Ovary (tissue), 9 donors: Measurements from ENCODE around the gene TSPAN3. TPM values are rescaled to one million over a fixed set of nuclear protein-coding genes. Genes with fewer than 3 reads are reported as not detected.

Source experiments
- DNase-seq, 5 donors: peaks; one replicate each; pipeline ENCODE4 v3.0.0-alpha.2; 2019 to 2020
- H3K27ac ChIP-seq, 2 donors: fragments of 200-600 bp; one replicate each; pipeline versions ENCODE4 v1.5.1 to v1.8.0; 2019 to 2022
- H3K27me3 ChIP-seq: fragments of 200-600 bp; one replicate; pipeline ENCODE4 v1.8.0; 2022
- H3K36me3 ChIP-seq: fragments of 200-600 bp; sonication (generic); one replicate; pipeline ENCODE4 v1.5.1; 2019
- H3K4me1 ChIP-seq: one replicate; pipeline ENCODE4 v1.8.1; 2013; ENCODE audit warnings: mild to moderate bottlenecking, moderate library complexity; ENCODE audit not compliant: insufficient read depth
- H3K4me3 ChIP-seq: fragments of 200-600 bp; sonication (generic); one replicate; pipeline ENCODE4 v1.5.1; 2017
- H3K9me3 ChIP-seq, 2 donors: fragments of 200-600 bp in 1 of 2; sonication (generic) in 1 of 2; one replicate each; pipeline versions ENCODE4 v1.5.1 to v1.8.1; 2013 to 2019; ENCODE audit warnings: mild to moderate bottlenecking in 1 of 2, moderate library complexity in 1 of 2
- EP300 ChIP-seq: sonication (generic); formaldehyde crosslinking; IDR thresholded peaks from one replicate; pipeline ENCODE4 v1.6.1; 2017; ENCODE audit warnings: antibody characterized with exemption
- POLR2A ChIP-seq: fragments of 450-650 bp; IDR thresholded peaks from one replicate; pipeline ENCODE4 v1.6.1; 2017; ENCODE audit warnings: antibody characterized with exemption, mild to moderate bottlenecking, moderate library complexity
- WGBS, 3 donors: extraction: QIAGEN DNeasy Blood & Tissue Kit in 1 of 3; methylation state at CpG; one replicate each; pipeline versions ENCODE4 v1.1.5 to v1.1.7; 2013 to 2017; 5-methylcytosine and 5-hydroxymethylcytosine counted together
- intact Hi-C, 4 donors: fragments of 100-400 bp; cut with DNase I; formaldehyde crosslinking; loops; one replicate each; pipeline versions ENCODE4 v1.11.0 to v1.15.1; 2022 to 2023
- polyA plus RNA-seq, 2 donors: library from polyadenylated mRNA; stranded (reverse); fragments of 200-250 nt in 1 of 2; fragments of 350-450 nt in 1 of 2; fragmentation: Illumina TruSeq in 1 of 2; extraction: RNeasy Lipid Tissue Mini Kit (QIAGEN cat#74804) in 1 of 2; gene quantifications; one replicate each; pipeline ENCODE4 v1.2.3, GENCODE V29; 2013 to 2014
- total RNA-seq, 7 donors: library from RNA; depleted of rRNA in 2 of 7; stranded (reverse); fragments of >200 nt in 2 of 7; fragmentation: NEBNext Ultra II Directional in 3 of 7; extraction: Animal tissue kit (Norgen Biotek cat#: 25700) in 3 of 7; gene quantifications; one replicate each; pipeline versions ENCODE4 v1.1.0 to v1.2.4, GENCODE V29; 2016 to 2023
- TF ChIP-seq, protein P1 (sequence below), 3 donors: fragments of 450-650 bp in 2 of 3; fragments of 200-600 bp in 1 of 3; IDR thresholded peaks; one replicate each; pipeline versions ENCODE4 v1.5.1 to v1.8.0; 2016 to 2022; ENCODE audit warnings: antibody characterized with exemption in 3 of 3, mild to moderate bottlenecking in 1 of 3
- donor health status: DM: no; HTN: no; CAD: no; lungs with moderate emphysema.
- donor health status: DM: no; HTN: no; CAD: no.
- donor health status: Bipolar disorder and iron deficiency.
- donor health status: DM: yes; HTN: yes; CAD: no.
- donor health status: DM: no; HTN: no; CAD: no.
- donor health status: DM: yes; HTN: yes; CAD: no.

The TSPAN3 gene
- total and polyA plus RNA-seq, 9 donors: 140 to 266 (median 196) TPM

DNA sequence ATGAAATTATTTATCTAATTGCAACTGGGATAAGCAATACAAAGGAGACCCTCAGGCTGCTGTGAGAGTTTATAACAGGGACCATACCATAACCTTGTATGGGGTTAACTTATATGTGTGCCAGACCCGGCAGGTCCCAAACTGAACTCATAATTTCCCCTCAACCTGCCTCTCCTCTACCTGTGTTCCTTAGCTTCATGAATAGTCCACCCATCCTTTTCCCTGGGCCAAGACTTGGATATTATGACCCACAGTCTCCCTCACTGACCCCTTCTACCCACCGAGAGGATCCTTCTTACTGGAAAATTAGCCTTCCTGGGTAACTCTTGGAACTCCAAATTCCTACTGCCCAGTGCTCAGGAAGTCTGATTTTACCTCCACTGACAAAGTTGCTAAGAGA lies 3.4 kb upstream of the TSPAN3 start:
- intact Hi-C loops: no loop called here
- Histone ChIP-seq H3K27ac (no peak overlapping the region), H3K27me3 (no peaks in the 10 kb centered on the region), H3K36me3 (no peaks in the 10 kb centered on the region), H3K4me3 (no peak overlapping the region), H3K4me1 (peaks cover 3% of the 10 kb centered on the region), H3K9me3 (no peaks in the 10 kb centered on the region)
- 48 to 60% (median 54%) methylated on average over 2 of the region's 2 CpGs for WGBS, 3 donors
- TF ChIP-seq POLR2A: no peak
- no peak for DNase-seq

DNA sequence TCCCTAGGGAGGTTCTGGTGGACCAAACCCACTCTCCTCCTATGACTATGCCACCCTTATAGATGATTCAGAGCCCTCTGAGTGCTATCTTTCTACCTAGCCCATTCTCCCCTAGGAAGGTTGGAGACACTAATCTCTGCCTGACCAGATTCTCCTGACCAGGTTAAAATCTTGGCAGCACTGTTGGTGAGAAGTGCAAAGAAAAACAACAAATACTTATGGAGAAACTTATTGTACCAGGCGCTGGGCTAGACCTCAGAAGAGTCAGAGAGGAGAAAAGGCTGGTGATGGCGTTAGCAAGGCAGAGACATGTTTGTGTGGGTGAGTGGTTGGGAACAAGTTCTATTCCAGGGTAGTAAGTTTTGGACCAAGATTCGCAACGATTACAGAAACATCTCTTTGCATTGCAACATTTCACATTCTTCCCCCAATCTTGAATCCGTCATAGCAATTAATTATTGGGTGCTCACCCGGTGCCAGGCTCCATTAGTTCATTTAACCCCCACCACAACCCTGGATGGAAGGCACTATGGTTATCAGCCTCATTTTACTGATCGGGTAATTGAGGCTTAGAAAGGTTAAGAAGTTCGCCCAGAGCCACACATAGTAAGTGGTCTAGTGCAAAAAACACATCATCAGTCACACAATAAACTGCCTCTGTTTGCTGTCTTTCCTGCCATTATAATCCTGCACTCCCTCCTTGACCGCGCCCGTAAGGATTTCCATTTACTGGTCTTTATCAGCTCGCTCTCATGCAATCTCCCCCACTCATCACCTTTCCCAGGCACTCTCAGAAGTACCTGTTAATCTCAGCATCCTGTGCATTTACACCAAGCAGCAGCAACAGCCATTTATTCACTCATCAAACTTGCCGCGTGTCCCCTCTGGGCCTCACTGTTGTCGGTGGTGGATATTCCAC lies 655 bp upstream of the TSPAN3 start:
- TF ChIP-seq POLR2A (no peak), EP300 (no peak)
- TF ChIP-seq, protein P1, sequence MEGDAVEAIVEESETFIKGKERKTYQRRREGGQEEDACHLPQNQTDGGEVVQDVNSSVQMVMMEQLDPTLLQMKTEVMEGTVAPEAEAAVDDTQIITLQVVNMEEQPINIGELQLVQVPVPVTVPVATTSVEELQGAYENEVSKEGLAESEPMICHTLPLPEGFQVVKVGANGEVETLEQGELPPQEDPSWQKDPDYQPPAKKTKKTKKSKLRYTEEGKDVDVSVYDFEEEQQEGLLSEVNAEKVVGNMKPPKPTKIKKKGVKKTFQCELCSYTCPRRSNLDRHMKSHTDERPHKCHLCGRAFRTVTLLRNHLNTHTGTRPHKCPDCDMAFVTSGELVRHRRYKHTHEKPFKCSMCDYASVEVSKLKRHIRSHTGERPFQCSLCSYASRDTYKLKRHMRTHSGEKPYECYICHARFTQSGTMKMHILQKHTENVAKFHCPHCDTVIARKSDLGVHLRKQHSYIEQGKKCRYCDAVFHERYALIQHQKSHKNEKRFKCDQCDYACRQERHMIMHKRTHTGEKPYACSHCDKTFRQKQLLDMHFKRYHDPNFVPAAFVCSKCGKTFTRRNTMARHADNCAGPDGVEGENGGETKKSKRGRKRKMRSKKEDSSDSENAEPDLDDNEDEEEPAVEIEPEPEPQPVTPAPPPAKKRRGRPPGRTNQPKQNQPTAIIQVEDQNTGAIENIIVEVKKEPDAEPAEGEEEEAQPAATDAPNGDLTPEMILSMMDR (IDR thresholded peaks at IDR 0.05): no peak
- Histone ChIP-seq H3K36me3 (no peaks in the 10 kb centered on the region), H3K9me3 (no peaks in the 10 kb centered on the region), H3K27ac (peak overlapping the region in 1 of 2 donors; percentile 90), H3K4me1 (peaks cover 7% of the 10 kb centered on the region), H3K27me3 (no peaks in the 10 kb centered on the region), H3K4me3 (no peak overlapping the region)
- DNase-seq: no peak
- intact Hi-C loops: no loop called here
- 79 to 86% (median 85%) methylated on average over 15 of the region's 15 CpGs for WGBS, 3 donors

DNA sequence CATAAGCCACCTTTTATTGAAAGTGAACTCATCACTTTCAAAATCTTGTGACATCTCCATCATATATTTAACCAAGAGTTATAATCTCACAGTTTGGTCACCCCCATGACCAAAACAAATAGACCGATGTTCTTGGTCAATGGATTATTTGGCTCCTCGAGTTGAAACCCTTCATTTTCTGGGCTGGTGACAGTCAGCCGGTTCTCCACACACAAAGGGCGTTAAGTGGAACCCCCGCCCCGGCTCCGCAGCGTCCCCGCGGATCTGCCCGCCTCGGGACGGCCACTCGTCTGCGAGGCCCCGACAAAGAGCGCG lies 772 bp downstream of the TSPAN3 start:
- Histone ChIP-seq H3K4me3 (peak overlapping the region; percentile 86), H3K4me1 (peaks cover 7% of the 10 kb centered on the region), H3K9me3 (no peaks in the 10 kb centered on the region), H3K27ac (peak overlapping the region; percentile 63 to 90), H3K36me3 (no peaks in the 10 kb centered on the region), H3K27me3 (no peaks in the 10 kb centered on the region)
- no peak for TF ChIP-seq EP300
- TF ChIP-seq POLR2A: no peak
- TF ChIP-seq, protein P1 (IDR thresholded peaks at IDR 0.05): no peak
- intact Hi-C loops: no loop called here
- DNase-seq: no peak
- 0% methylated on average over 18 of the region's 18 CpGs for WGBS, 3 donors

DNA sequence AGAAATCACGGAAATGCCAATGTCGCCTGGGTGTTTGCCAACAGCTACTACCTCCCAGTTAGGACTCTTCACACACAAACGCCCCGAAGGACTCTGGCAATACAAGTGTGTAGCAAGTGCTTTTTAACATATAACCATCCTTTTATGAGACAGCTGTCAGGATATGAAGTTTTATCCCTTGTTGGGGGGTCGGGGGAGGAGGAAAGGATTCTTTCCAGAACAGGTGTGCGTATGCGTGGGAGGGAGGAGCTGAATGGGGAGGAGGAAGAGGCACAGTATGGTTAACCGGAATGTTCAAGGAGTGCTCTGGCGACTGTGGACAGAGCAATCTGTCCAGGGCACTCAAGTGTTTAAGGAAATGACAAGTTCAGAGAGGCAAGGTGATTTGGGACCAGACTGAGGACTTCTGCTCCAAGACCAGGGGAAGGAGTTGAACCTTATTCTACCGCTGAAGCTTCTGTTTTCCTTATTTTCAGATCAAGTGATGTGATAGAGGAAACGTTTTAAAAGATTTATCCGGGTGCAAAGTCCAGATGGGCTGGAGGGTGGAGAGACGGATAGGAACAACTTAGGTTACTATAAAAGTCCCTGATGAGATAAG lies 1.3 kb downstream of the TSPAN3 start:
- Histone ChIP-seq H3K27ac (no peak overlapping the region), H3K27me3 (no peaks in the 10 kb centered on the region), H3K4me1 (peaks cover 7% of the 10 kb centered on the region), H3K36me3 (no peaks in the 10 kb centered on the region), H3K4me3 (peak overlapping the region; percentile 86), H3K9me3 (no peaks in the 10 kb centered on the region)
- peak in 3 of 5 donors; percentile 19 to 47 (median 32) for DNase-seq
- TF ChIP-seq EP300: no peak
- TF ChIP-seq, protein P1 (IDR thresholded peaks at IDR 0.05): no peak
- TF ChIP-seq POLR2A: no peak
- intact Hi-C loops: no loop called here
- 11 to 21% (median 13%) methylated on average over 13 of the region's 13 CpGs for WGBS, 3 donors

DNA sequence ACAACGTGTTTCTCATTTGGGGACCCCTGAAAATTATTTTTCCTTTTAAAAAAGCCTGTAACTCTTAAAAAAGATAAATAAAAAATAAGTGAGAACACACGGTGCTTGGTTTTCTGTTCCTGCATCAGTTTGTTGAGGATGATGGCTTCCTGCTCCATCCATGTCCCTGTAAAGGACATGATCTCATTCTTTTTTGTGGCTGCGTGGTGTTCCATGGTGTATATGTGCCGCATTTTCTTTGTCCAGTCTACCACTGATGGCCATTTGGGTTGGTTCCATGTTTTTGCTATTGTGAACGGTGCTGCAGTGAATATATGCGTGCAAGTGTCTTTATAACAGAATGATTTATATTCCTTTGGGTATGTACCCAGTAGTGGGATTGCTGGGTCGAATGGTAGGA lies 2.3 kb downstream of the TSPAN3 start:
- no peak for DNase-seq
- H3K27ac ChIP-seq: no peak overlapping the region
- H3K36me3 ChIP-seq: no peaks in the 10 kb centered on the region
- no peaks in the 10 kb centered on the region for H3K27me3 ChIP-seq
- WGBS, 3 donors: 84 to 89% (median 86%) methylated on average over 7 of the region's 7 CpGs
- peaks cover 9% of the 10 kb centered on the region for H3K4me1 ChIP-seq
- intact Hi-C loops: no loop called here
- TF ChIP-seq EP300 (no peak), POLR2A (no peak)
- TF ChIP-seq, protein P1 (IDR thresholded peaks at IDR 0.05): no peak
- no peaks in the 10 kb centered on the region for H3K9me3 ChIP-seq
- H3K4me3 ChIP-seq: no peak overlapping the region
